Adipose tissue (tissue), 3 donors: ENCODE data around the gene CDK12. TPM values are rescaled to one million over a fixed set of nuclear protein-coding genes. Genes with fewer than 3 reads are reported as not detected.
"Not testable (repeated sequence)": the region's sequence is repeated elsewhere in the genome, so short reads cannot be mapped to it uniquely, and the experiment has no call there.

Experiments used
- H3K27ac ChIP-seq: one replicate; pipeline ENCODE4 v1.5.1; 2013; ENCODE audit warnings: low read depth, low read length
- WGBS, 3 donors: extraction: QIAGEN DNeasy Blood & Tissue Kit; methylation state at CpG; one replicate each; pipeline ENCODE4 v1.1.7; 2013; 5-methylcytosine and 5-hydroxymethylcytosine counted together
- polyA plus RNA-seq, 3 donors: library from polyadenylated mRNA; stranded (reverse); fragments of 200-250 nt; gene quantifications; one replicate each; pipeline ENCODE4 v1.2.3, GENCODE V29; 2013
- donor health status: healthy with polysubstance abuse.
- donor health status: Bipolar disorder and iron deficiency.
- donor health status: healthy.

Gene CDK12
- polyA plus RNA-seq, 3 donors: 5.8 to 13.4 (median 12.9) TPM

GRCh38 chr17:39486242-39486641 is 25.0 kb downstream of the CDK12 start:
- WGBS, 3 donors: 37 to 84% (median 81%) methylated on average over 2 of the region's 2 CpGs
- H3K27ac ChIP-seq: no peak overlapping the region

GRCh38 chr17:39487490-39487889 is 26.2 kb downstream of the CDK12 start:
- not testable (repeated sequence) for H3K27ac ChIP-seq
- 77 to 100% (median 98%) methylated on average over 3 of the region's 3 CpGs for WGBS, 3 donors

GRCh38 chr17:39487946-39488345 is 26.7 kb downstream of the CDK12 start:
- WGBS, 3 donors: 95 to 96% (median 96%) methylated on average over 4 of the region's 4 CpGs
- no peak overlapping the region for H3K27ac ChIP-seq

- not testable (repeated sequence) for H3K27ac ChIP-seq
- 91 to 95% (median 92%) methylated on average over 12 of the region's 12 CpGs for WGBS, 3 donors
Measured at GRCh38 chr17:39496921-39497320, 35.6 kb downstream of the CDK12 start.

GRCh38 chr17:39507511-39507910 is 46.2 kb downstream of the CDK12 start:
- WGBS, 3 donors: 74 to 93% (median 90%) methylated on average over 2 of the region's 2 CpGs
- no peak overlapping the region for H3K27ac ChIP-seq

- WGBS, 3 donors: 90 to 95% (median 90%) methylated on average over 2 of the region's 2 CpGs
- H3K27ac ChIP-seq: no peak overlapping the region
Measured at GRCh38 chr17:39508987-39509386, 47.7 kb downstream of the CDK12 start.

- no peak overlapping the region for H3K27ac ChIP-seq
- 81 to 86% (median 82%) methylated on average over 3 of the region's 3 CpGs for WGBS, 3 donors
Measured at GRCh38 chr17:39513309-39513708, 52.0 kb downstream of the CDK12 start.

GRCh38 chr17:39513915-39514314 is 52.6 kb downstream of the CDK12 start:
- no peak overlapping the region for H3K27ac ChIP-seq
- WGBS, 3 donors: 84 to 97% (median 93%) methylated on average over 5 of the region's 5 CpGs

- H3K27ac ChIP-seq: no peak overlapping the region
- WGBS, 3 donors: 76 to 85% (median 82%) methylated on average over 7 of the region's 7 CpGs
Measured at GRCh38 chr17:39517224-39517623, 55.9 kb downstream of the CDK12 start.

GRCh38 chr17:39525801-39526506 is 64.7 kb downstream of the CDK12 start:
- H3K27ac ChIP-seq: no peak overlapping the region

GRCh38 chr17:39527220-39527813 is 66.0 kb downstream of the CDK12 start:
- WGBS, 3 donors: 85 to 94% (median 91%) methylated on average over 7 of the region's 7 CpGs

More at GRCh38 chr17:39525801-39526506, 64.7 kb downstream of the CDK12 start:
- WGBS, 3 donors: 69 to 72% (median 71%) methylated on average over 6 of the region's 6 CpGs

GRCh38 chr17:39529455-39529854 is 68.2 kb downstream of the CDK12 start:
- no peak overlapping the region for H3K27ac ChIP-seq
- WGBS, 3 donors: 39 to 55% (median 45%) methylated on average over 2 of the region's 2 CpGs

More at GRCh38 chr17:39527220-39527813, 66.0 kb downstream of the CDK12 start:
- no peak overlapping the region for H3K27ac ChIP-seq

GRCh38 chr17:39530513-39530912 is 69.2 kb downstream of the CDK12 start:
- 79 to 85% (median 80%) methylated on average over 10 of the region's 10 CpGs for WGBS, 3 donors
- no peak overlapping the region for H3K27ac ChIP-seq

- no peak overlapping the region for H3K27ac ChIP-seq
- WGBS, 3 donors: 78 to 92% (median 80%) methylated on average over 6 of the region's 6 CpGs
Measured at GRCh38 chr17:39531252-39531651, 70.0 kb downstream of the CDK12 start.

- H3K27ac ChIP-seq: no peak overlapping the region
Measured at GRCh38 chr17:39533891-39534290, 72.6 kb downstream of the CDK12 start.

GRCh38 chr17:39534768-39535405 is 73.6 kb downstream of the CDK12 start:
- no peak overlapping the region for H3K27ac ChIP-seq
- 93 to 96% (median 95%) methylated on average over 3 of the region's 3 CpGs for WGBS, 3 donors

More at GRCh38 chr17:39533891-39534290, 72.6 kb downstream of the CDK12 start:
- WGBS, 3 donors: 70 to 84% (median 81%) methylated on average over 4 of the region's 4 CpGs

GRCh38 chr17:39536468-39536867 is 75.2 kb downstream of the CDK12 start:
- H3K27ac ChIP-seq: no peak overlapping the region

GRCh38 chr17:39537364-39537763 is 76.1 kb downstream of the CDK12 start:
- not testable (repeated sequence) for H3K27ac ChIP-seq
- 94 to 100% (median 97%) methylated on average over 2 of the region's 2 CpGs for WGBS, 3 donors

GRCh38 chr17:39538866-39539265 is 77.6 kb downstream of the CDK12 start:
- no peak overlapping the region for H3K27ac ChIP-seq
- WGBS, 3 donors: 34 to 47% (median 36%) methylated on average over 3 of the region's 3 CpGs
